Measurements from ENCODE around the gene TIMM10. TPM values are rescaled to one million over a fixed set of nuclear protein-coding genes. Genes with fewer than 3 reads are reported as not detected.

Gene TIMM10
- total and polyA plus RNA-seq, 4 donors, result 19.8 to 77.4 (median 30.3) TPM

DNA sequence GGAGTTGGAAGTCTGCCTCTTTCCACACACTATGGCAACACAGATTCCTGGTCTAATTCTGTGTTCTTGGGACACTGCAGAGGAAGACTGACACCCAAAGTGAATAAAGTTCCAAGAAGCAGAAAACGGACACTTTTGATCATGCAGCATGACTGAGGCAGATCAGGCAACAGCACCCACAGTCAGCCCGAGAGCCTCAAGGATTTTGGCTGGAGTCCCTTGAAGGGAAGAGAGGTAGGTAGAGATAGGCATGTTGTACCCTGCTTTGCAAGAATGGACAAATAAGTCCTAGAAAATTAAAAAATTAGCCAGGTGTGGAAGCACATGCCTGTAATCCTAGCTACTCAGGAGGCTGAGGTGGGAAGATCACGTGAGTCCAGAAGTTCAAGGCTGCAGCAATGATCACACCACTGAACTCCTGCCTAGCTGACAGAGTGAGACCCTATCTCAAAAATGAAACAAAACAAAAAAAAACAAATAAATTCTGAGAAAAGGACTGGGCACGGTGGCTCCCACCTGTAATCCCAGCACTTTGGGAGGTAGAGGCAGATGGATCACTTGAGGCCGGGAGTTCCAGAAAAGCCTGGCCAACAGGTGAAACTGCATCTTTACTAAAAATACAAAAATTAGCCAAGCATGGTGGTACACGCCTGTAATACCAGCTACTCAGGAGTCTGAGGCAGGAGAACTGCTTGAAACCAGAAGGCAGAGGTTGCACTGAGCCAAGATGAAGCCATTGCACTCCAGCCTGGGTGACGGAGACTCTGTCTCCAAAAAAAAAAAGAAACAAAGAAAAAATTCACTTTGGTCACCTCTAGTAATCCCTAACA is 22.0 kb downstream of the TIMM10 start:
- no peak overlapping the region for H3K4me3 ChIP-seq (ENCODE audit: low read depth in 1 of 3, low read length in 3 of 3)
- H3K27ac ChIP-seq (ENCODE audit: low read depth in 1 of 2, low read length in 2 of 2), result no peak overlapping the region
- H3K9me3 ChIP-seq (ENCODE audit: control insufficient read depth in 4 of 4, low read length in 3 of 4), result no peaks in the 10 kb centered on the region
- no peak for DNase-seq (ENCODE audit: low spot score)
- peaks cover 8 to 31% (median 22%) of the 10 kb centered on the region in 4 donors for H3K4me1 ChIP-seq (ENCODE audit: control insufficient read depth in 4 of 4, insufficient read depth in 4 of 4, low read length in 3 of 4)
- WGBS, result 82% methylated on average over 7 of the region's 7 CpGs
- H3K9ac ChIP-seq (ENCODE audit: low read depth in 1 of 2, low read length in 2 of 2), result no peak overlapping the region
- H3K27me3 ChIP-seq (ENCODE audit: control insufficient read depth in 4 of 4, insufficient read depth in 4 of 4, low read length in 3 of 4), result no peaks in the 10 kb centered on the region
- no peak for TF ChIP-seq ATF3 (IDR thresholded peaks at IDR 0.05)
- TF ChIP-seq, protein P1, sequence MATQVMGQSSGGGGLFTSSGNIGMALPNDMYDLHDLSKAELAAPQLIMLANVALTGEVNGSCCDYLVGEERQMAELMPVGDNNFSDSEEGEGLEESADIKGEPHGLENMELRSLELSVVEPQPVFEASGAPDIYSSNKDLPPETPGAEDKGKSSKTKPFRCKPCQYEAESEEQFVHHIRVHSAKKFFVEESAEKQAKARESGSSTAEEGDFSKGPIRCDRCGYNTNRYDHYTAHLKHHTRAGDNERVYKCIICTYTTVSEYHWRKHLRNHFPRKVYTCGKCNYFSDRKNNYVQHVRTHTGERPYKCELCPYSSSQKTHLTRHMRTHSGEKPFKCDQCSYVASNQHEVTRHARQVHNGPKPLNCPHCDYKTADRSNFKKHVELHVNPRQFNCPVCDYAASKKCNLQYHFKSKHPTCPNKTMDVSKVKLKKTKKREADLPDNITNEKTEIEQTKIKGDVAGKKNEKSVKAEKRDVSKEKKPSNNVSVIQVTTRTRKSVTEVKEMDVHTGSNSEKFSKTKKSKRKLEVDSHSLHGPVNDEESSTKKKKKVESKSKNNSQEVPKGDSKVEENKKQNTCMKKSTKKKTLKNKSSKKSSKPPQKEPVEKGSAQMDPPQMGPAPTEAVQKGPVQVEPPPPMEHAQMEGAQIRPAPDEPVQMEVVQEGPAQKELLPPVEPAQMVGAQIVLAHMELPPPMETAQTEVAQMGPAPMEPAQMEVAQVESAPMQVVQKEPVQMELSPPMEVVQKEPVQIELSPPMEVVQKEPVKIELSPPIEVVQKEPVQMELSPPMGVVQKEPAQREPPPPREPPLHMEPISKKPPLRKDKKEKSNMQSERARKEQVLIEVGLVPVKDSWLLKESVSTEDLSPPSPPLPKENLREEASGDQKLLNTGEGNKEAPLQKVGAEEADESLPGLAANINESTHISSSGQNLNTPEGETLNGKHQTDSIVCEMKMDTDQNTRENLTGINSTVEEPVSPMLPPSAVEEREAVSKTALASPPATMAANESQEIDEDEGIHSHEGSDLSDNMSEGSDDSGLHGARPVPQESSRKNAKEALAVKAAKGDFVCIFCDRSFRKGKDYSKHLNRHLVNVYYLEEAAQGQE (IDR thresholded peaks at IDR 0.05), result no peak
- TF ChIP-seq HNF4A (conservative IDR thresholded peaks at IDR 0.05), result peak; percentile 30 to 53
- H3K36me3 ChIP-seq (ENCODE audit: control insufficient read depth in 4 of 4, insufficient read depth in 3 of 4, low read depth in 1 of 4, low read length in 3 of 4), result peaks cover 3 to 21% (median 10%) of the 10 kb centered on the region in 4 donors

DNA sequence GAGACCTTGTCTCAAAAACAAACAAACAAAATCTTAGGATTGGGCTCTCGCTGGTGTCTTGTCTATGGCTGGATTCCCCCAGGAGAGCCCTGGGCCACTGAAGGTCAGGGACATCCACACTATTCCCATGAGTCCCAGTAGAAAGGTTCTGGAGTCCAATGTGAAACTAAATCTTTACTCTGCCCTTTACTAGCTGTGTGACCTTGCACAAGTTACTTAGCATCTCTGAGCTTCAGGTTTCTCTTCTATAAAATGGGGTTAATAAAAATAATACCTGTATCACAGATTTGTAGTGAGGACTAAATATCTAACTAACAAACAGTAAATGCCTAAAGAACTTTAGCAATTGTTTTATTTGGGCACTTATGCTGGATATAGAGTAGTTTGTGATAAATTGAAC is 24.0 kb downstream of the TIMM10 start:
- no peaks in the 10 kb centered on the region for H3K27me3 ChIP-seq (ENCODE audit: control insufficient read depth in 4 of 4, insufficient read depth in 4 of 4, low read length in 3 of 4)
- H3K36me3 ChIP-seq (ENCODE audit: control insufficient read depth in 4 of 4, insufficient read depth in 3 of 4, low read depth in 1 of 4, low read length in 3 of 4), result peaks cover 0 to 14% (median 9%) of the 10 kb centered on the region in 4 donors
- no peak overlapping the region for H3K27ac ChIP-seq (ENCODE audit: low read depth in 1 of 2, low read length in 2 of 2)
- no peak for DNase-seq (ENCODE audit: low spot score)
- H3K4me3 ChIP-seq (ENCODE audit: low read depth in 1 of 3, low read length in 3 of 3), result no peak overlapping the region
- peaks cover 19 to 40% (median 30%) of the 10 kb centered on the region in 4 donors for H3K4me1 ChIP-seq (ENCODE audit: control insufficient read depth in 4 of 4, insufficient read depth in 4 of 4, low read length in 3 of 4)
- no peak overlapping the region for H3K9ac ChIP-seq (ENCODE audit: low read depth in 1 of 2, low read length in 2 of 2)
- WGBS, result 98% methylated on average over 1 of the region's 1 CpG
- TF ChIP-seq EGR1 (IDR thresholded peaks at IDR 0.05; ENCODE audit: low read depth in 2 of 2) (no peak), HNF4G (IDR thresholded peaks at IDR 0.05) (no peak), FOXA1 (IDR thresholded peaks at IDR 0.05) (no peak), SP1 (IDR thresholded peaks at IDR 0.05) (no peak), JUND (IDR thresholded peaks at IDR 0.05) (no peak), GABPA (IDR thresholded peaks at IDR 0.05 in 1 of 2, conservative IDR thresholded peaks at IDR 0.05 in 1 of 2) (no peak)
- TF ChIP-seq, protein P1 (IDR thresholded peaks at IDR 0.05), result no peak
- TF ChIP-seq, protein P2, sequence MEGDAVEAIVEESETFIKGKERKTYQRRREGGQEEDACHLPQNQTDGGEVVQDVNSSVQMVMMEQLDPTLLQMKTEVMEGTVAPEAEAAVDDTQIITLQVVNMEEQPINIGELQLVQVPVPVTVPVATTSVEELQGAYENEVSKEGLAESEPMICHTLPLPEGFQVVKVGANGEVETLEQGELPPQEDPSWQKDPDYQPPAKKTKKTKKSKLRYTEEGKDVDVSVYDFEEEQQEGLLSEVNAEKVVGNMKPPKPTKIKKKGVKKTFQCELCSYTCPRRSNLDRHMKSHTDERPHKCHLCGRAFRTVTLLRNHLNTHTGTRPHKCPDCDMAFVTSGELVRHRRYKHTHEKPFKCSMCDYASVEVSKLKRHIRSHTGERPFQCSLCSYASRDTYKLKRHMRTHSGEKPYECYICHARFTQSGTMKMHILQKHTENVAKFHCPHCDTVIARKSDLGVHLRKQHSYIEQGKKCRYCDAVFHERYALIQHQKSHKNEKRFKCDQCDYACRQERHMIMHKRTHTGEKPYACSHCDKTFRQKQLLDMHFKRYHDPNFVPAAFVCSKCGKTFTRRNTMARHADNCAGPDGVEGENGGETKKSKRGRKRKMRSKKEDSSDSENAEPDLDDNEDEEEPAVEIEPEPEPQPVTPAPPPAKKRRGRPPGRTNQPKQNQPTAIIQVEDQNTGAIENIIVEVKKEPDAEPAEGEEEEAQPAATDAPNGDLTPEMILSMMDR (IDR thresholded peaks at IDR 0.05; ENCODE audit: low read depth, low read length, missing input control), result no peak
- no peaks in the 10 kb centered on the region for H3K9me3 ChIP-seq (ENCODE audit: control insufficient read depth in 4 of 4, low read length in 3 of 4)
